HL-60 (cell line): ENCODE results near the gene USF3.

Experiments
- GABPA ChIP-seq: IDR thresholded peaks from 2 replicates; pipeline ENCODE4 v1.6.1; 2012; ENCODE audit warnings: low read depth
- POLR2AphosphoS5 ChIP-seq: IDR thresholded peaks from 2 replicates; pipeline ENCODE4 v1.6.1; 2012; ENCODE audit warnings: low read depth
- SPI1 ChIP-seq: IDR thresholded peaks from 2 replicates; pipeline ENCODE4 v1.6.1; 2012; ENCODE audit warnings: low read depth, mild to moderate bottlenecking, borderline replicate concordance
- TF ChIP-seq, protein P1 (sequence below): IDR thresholded peaks from one replicate; pipeline ENCODE4 v1.5.1; 2011; ENCODE audit warnings: low read length, control low read depth, inconsistent platforms; ENCODE audit not compliant: insufficient read depth
- TF ChIP-seq, protein P2 (sequence below): IDR thresholded peaks from 2 replicates; pipeline ENCODE4 v1.6.1; 2012; ENCODE audit warnings: low read depth; ENCODE audit not compliant: insufficient replicate concordance

DNA sequence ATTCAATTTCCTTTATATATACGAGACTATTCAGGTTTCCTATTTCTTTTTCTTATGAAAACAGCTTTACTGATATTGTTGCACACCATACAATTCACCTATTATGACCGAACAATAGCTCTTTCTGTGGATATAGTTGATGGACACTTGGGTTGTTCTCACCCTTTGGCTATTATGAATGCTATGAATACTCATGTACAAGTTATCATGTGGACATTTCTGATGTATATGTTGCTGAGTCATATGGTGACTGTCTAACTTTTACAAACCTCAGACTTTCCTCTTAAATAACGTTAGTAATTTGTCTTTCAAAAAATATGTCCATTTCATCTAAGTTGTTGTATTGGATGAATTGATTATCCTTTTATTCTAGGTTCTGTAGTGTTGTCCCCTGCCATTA is 15.7 kb upstream of the USF3 start:
- no peak for TF ChIP-seq POLR2AphosphoS5
- TF ChIP-seq, protein P1, sequence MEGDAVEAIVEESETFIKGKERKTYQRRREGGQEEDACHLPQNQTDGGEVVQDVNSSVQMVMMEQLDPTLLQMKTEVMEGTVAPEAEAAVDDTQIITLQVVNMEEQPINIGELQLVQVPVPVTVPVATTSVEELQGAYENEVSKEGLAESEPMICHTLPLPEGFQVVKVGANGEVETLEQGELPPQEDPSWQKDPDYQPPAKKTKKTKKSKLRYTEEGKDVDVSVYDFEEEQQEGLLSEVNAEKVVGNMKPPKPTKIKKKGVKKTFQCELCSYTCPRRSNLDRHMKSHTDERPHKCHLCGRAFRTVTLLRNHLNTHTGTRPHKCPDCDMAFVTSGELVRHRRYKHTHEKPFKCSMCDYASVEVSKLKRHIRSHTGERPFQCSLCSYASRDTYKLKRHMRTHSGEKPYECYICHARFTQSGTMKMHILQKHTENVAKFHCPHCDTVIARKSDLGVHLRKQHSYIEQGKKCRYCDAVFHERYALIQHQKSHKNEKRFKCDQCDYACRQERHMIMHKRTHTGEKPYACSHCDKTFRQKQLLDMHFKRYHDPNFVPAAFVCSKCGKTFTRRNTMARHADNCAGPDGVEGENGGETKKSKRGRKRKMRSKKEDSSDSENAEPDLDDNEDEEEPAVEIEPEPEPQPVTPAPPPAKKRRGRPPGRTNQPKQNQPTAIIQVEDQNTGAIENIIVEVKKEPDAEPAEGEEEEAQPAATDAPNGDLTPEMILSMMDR: no peak
- TF ChIP-seq GABPA: no peak
- TF ChIP-seq, protein P2, sequence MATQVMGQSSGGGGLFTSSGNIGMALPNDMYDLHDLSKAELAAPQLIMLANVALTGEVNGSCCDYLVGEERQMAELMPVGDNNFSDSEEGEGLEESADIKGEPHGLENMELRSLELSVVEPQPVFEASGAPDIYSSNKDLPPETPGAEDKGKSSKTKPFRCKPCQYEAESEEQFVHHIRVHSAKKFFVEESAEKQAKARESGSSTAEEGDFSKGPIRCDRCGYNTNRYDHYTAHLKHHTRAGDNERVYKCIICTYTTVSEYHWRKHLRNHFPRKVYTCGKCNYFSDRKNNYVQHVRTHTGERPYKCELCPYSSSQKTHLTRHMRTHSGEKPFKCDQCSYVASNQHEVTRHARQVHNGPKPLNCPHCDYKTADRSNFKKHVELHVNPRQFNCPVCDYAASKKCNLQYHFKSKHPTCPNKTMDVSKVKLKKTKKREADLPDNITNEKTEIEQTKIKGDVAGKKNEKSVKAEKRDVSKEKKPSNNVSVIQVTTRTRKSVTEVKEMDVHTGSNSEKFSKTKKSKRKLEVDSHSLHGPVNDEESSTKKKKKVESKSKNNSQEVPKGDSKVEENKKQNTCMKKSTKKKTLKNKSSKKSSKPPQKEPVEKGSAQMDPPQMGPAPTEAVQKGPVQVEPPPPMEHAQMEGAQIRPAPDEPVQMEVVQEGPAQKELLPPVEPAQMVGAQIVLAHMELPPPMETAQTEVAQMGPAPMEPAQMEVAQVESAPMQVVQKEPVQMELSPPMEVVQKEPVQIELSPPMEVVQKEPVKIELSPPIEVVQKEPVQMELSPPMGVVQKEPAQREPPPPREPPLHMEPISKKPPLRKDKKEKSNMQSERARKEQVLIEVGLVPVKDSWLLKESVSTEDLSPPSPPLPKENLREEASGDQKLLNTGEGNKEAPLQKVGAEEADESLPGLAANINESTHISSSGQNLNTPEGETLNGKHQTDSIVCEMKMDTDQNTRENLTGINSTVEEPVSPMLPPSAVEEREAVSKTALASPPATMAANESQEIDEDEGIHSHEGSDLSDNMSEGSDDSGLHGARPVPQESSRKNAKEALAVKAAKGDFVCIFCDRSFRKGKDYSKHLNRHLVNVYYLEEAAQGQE: no peak
- TF ChIP-seq SPI1: no peak
